Esophagus squamous epithelium (tissue), 5 donors: Measurements from ENCODE around the gene RBM17. TPM values are rescaled to one million over a fixed set of nuclear protein-coding genes. Genes with fewer than 3 reads are reported as not detected.
"Not testable (repeated sequence)": the region's sequence is repeated elsewhere in the genome, so short reads cannot be mapped to it uniquely, and the experiment has no call there.

Experiments
- DNase-seq: peaks from one replicate; lab custom pipeline; 2025; lab: John Stamatoyannopoulos, UW
- H3K27ac ChIP-seq, 4 donors: fragments of 200-600 bp; sonication (generic); one replicate each; pipeline ENCODE4 v1.5.1; 2016 to 2019; ENCODE audit warnings: mild to moderate bottlenecking in 1 of 4
- H3K27me3 ChIP-seq, 4 donors: fragments of 200-600 bp; sonication (generic); 1 replicate in 3 of 4; 2 replicates in 1 of 4; pipeline versions ENCODE4 v1.5.1 to v1.6.0; 2017 to 2021; ENCODE audit warnings: antibody characterized with exemption in 1 of 4
- H3K36me3 ChIP-seq, 3 donors: fragments of 200-600 bp; sonication (generic); one replicate each; pipeline ENCODE4 v1.5.1; 2016 to 2019
- H3K4me1 ChIP-seq, 3 donors: fragments of 200-600 bp; sonication (generic); one replicate each; pipeline ENCODE4 v1.5.1; 2017 to 2019
- H3K4me3 ChIP-seq, 4 donors: fragments of 200-600 bp; sonication (generic); 1 replicate in 3 of 4; 2 replicates in 1 of 4; pipeline ENCODE4 v1.5.1; 2016 to 2019; ENCODE audit warnings: mild to moderate bottlenecking in 2 of 4, moderate library complexity in 1 of 4
- H3K9me3 ChIP-seq, 3 donors: fragments of 200-600 bp; sonication (generic); one replicate each; pipeline ENCODE4 v1.5.1; 2016 to 2019
- CTCF ChIP-seq, 6 experiments: fragments of 450-650 bp in 4 of 6; fragments of 200-600 bp in 2 of 6; sonication (generic) in 2 of 6; IDR thresholded peaks; one replicate each; pipeline ENCODE4 v1.5.1; 2016 to 2019; ENCODE audit warnings: antibody characterized with exemption in 6 of 6, mild to moderate bottlenecking in 4 of 6, moderate library complexity in 4 of 6
- POLR2A ChIP-seq, 4 donors: fragments of 450-650 bp; IDR thresholded peaks; one replicate each; pipeline ENCODE4 v1.6.1; 2017; ENCODE audit warnings: antibody characterized with exemption in 4 of 4, mild to moderate bottlenecking in 4 of 4, moderate library complexity in 3 of 4
- WGBS, 2 donors: methylation state at CpG; one replicate each; pipeline ENCODE4 v1.1.5; 2018; 5-methylcytosine and 5-hydroxymethylcytosine counted together
- intact Hi-C: fragments of 100-400 bp; cut with DNase I; formaldehyde crosslinking; loops from one replicate; pipeline ENCODE4 v1.15.0; 2022
- total RNA-seq, 4 donors: library from RNA; depleted of rRNA; stranded (reverse); fragments of >200 nt; gene quantifications; one replicate each; pipeline ENCODE4 v1.1.0, GENCODE V29; 2016
- donor health status: DM: yes; HTN: yes; CAD: no.

The RBM17 gene
- total RNA-seq, 4 donors from 2014 or later: 35.7 to 61.8 (median 39.4) TPM

- intact Hi-C loops: no loop called here
- WGBS, 2 donors: 89 to 96% methylated on average over 8 of the region's 8 CpGs
- no peak for DNase-seq
- Histone ChIP-seq H3K4me1 (peaks cover 0 to under 1% (median 0%) of the 10 kb centered on the region in 3 donors), H3K27me3 (no peaks in the 10 kb centered on the region), H3K9me3 (no peaks in the 10 kb centered on the region), H3K4me3 (no peak overlapping the region), H3K36me3 (peaks cover 7 to 99% (median 17%) of the 10 kb centered on the region in 3 donors), H3K27ac (no peak overlapping the region)
- TF ChIP-seq CTCF (IDR thresholded peaks at IDR 0.05) (no peak), POLR2A (IDR thresholded peaks at IDR 0.05) (no peak)
Measured at GRCh38 chr10:6102128-6102527, 13.3 kb downstream of the RBM17 start.

- peaks cover 7 to 100% (median 17%) of the 10 kb centered on the region in 3 donors for H3K36me3 ChIP-seq
- peak overlapping the region in 2 of 4 donors; percentile 17 to 28 for H3K27ac ChIP-seq
- no peak for DNase-seq
- no peak overlapping the region for H3K4me3 ChIP-seq
- intact Hi-C loops: no loop called here
- H3K27me3 ChIP-seq: no peaks in the 10 kb centered on the region
- TF ChIP-seq CTCF (IDR thresholded peaks at IDR 0.05): no peak
- no peak for TF ChIP-seq POLR2A (IDR thresholded peaks at IDR 0.05)
- H3K4me1 ChIP-seq: peaks cover 0 to 4% (median 2%) of the 10 kb centered on the region in 3 donors
- 75 to 87% methylated on average over 8 of the region's 8 CpGs for WGBS, 2 donors
- no peaks in the 10 kb centered on the region for H3K9me3 ChIP-seq
Measured at GRCh38 chr10:6103591-6103990, 14.8 kb downstream of the RBM17 start.

- H3K9me3 ChIP-seq, H3K27ac ChIP-seq, intact Hi-C loops, H3K27me3 ChIP-seq, H3K4me3 ChIP-seq, DNase-seq: not testable (repeated sequence)
- H3K4me1 ChIP-seq: peaks cover 0 to 13% (median 4%) of the 10 kb centered on the region in 3 donors
- H3K36me3 ChIP-seq: peaks cover 18 to 100% (median 42%) of the 10 kb centered on the region in 3 donors
- 92 to 95% methylated on average over 3 of the region's 3 CpGs for WGBS, 2 donors
Measured at GRCh38 chr10:6107616-6108015, 18.8 kb downstream of the RBM17 start.

GRCh38 chr10:6108072-6108471 is 19.2 kb downstream of the RBM17 start:
- Histone ChIP-seq H3K27ac (no peak overlapping the region), H3K36me3 (peaks cover 22 to 100% (median 47%) of the 10 kb centered on the region in 3 donors)

GRCh38 chr10:6108631-6109443 is 20.0 kb downstream of the RBM17 start:
- WGBS, 2 donors: 27 to 37% methylated on average over 12 of the region's 12 CpGs
- TF ChIP-seq POLR2A (IDR thresholded peaks at IDR 0.05) (no peak), CTCF (IDR thresholded peaks at IDR 0.05) (peak; percentile 53 to 87 (median 78))
- no peak for DNase-seq
- H3K36me3 ChIP-seq: peaks cover 22 to 100% (median 52%) of the 10 kb centered on the region in 3 donors
- H3K9me3 ChIP-seq: no peaks in the 10 kb centered on the region
- no peak overlapping the region for H3K4me3 ChIP-seq
- H3K4me1 ChIP-seq: peaks cover 0 to 13% (median 4%) of the 10 kb centered on the region in 3 donors
- no peaks in the 10 kb centered on the region for H3K27me3 ChIP-seq
- intact Hi-C loops: no loop called here
- H3K27ac ChIP-seq: no peak overlapping the region

More at GRCh38 chr10:6108072-6108471, 19.2 kb downstream of the RBM17 start:
- no peaks in the 10 kb centered on the region for H3K27me3 ChIP-seq
- H3K9me3 ChIP-seq: no peaks in the 10 kb centered on the region
- H3K4me1 ChIP-seq: peaks cover 0 to 13% (median 4%) of the 10 kb centered on the region in 3 donors
- H3K4me3 ChIP-seq: no peak overlapping the region
- TF ChIP-seq POLR2A (IDR thresholded peaks at IDR 0.05) (no peak), CTCF (IDR thresholded peaks at IDR 0.05) (no peak)
- intact Hi-C loops: no loop called here
- DNase-seq: no peak
- 80 to 87% methylated on average over 6 of the region's 6 CpGs for WGBS, 2 donors
